NCI-H128 (cell line): Measurements from ENCODE around the gene CDC42SE1.
"Not testable (repeated sequence)": the region's sequence is repeated elsewhere in the genome, so short reads cannot be mapped to it uniquely, and the experiment has no call there.

ENCODE experiments used
- DNase-seq: peaks from one replicate; lab custom pipeline; 2025; ENCODE audit not compliant: unreplicated experiment; lab: John Stamatoyannopoulos, UW

CDC42SE1 gene, protein sequence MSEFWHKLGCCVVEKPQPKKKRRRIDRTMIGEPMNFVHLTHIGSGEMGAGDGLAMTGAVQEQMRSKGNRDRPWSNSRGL

DNA sequence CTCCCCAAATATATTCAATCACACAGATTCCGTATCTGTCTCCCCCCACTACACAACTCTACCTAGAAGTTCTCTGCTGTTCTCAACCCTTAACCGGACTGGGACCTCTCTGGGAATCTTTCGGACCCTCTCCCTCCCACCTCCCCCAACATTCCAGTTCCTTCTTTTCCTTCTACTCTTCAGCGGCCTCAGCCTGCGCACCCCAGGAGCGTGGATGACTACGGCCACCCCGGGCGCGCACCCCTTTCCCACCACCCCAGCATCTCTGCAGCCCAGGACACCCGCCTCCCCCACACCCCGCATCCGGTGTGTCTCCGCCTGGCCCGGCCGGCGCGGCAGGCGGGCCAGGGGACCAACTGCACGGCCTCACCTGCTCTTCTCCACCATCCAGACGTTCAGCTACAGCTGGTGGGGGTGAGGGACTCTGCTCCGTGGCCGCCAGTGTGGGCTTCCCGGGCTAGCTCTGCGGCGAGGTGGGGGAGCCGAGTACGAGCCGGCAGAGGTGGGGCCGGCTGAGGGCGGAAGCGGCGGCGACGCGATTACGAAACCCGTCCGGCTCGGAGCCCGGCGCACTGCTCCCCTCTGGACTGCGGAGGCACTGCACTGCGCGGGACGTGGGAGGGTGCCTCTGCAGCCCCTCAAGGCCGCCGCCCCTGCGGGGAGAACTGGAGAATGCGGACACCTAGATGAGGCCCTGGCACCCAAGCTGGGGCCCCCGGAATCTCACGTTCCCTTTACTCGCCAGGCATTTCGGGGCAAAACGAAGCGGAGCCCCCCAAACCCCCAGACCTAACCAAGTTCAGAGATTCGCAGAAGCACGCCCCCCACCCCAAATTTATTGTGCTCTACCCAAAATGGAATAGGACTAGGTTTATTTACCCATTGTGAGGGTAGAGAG is at the start of gene CDC42SE1:
TSS of gene CDC42SE1 (minus strand) at position 514 of the 898 bp plus-strand sequence. CDS start 3,892 bp downstream, outside the sequence.
- peak; percentile 78 for DNase-seq

DNA sequence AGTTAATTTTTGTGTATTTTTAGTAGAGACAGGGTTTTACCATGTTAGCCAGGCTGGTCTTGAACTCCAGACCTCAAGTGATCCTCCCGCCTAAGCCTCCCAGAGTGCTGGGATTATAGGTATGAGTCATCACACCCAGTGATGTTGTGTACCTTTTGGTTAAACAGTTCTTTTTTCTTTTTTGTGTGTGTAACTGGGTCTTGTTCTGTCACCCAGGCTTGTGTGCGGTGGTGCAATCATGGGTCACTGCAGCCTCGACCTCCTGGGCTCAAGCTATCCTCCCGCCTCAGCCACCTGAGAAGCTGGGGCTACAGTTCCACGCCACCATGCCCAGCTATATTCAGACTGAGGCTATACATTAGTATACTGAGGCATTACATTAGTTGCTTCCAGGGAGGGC is 48.9 kb upstream of the CDC42SE1 start:
- DNase-seq: no peak

DNA sequence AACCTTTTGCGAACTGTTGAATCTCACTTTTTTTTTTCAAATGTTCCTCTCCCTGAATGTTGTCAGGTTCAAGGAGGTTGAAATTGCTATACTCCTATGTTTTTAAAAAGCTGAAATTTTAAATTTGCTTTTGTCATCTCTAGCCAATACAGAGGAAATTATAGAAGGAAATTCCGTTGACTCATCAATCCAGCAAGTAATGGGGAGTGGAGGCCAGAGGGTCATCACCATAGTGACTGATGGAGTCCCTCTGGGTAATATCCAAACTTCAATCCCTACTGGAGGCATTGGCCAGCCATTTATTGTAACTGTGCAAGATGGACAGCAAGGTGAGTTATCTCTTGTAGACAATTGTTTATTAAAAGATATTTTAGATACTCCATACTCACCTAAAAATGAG is 47.5 kb upstream of the CDC42SE1 start:
- no peak for DNase-seq

DNA sequence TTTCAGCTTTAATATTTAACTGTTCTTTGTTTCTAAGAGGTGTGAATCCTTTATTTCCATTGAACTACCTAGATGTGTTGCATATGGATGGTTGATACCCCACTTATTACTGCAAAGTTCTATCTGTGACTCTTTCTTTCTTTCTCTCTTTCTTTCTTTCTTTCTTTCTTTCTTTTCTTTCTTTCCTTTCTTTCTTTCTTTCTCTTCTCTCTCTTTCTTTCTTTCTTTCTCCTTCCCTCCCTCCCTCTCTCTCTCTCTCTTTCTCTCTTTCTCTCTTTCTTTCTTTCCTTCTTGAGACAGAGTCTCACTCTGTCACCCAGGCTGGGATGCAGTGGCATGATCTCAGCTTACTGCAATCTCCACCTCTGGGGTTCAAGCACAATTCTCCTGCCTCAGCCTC is 45.2 kb upstream of the CDC42SE1 start:
- no peak for DNase-seq

DNA sequence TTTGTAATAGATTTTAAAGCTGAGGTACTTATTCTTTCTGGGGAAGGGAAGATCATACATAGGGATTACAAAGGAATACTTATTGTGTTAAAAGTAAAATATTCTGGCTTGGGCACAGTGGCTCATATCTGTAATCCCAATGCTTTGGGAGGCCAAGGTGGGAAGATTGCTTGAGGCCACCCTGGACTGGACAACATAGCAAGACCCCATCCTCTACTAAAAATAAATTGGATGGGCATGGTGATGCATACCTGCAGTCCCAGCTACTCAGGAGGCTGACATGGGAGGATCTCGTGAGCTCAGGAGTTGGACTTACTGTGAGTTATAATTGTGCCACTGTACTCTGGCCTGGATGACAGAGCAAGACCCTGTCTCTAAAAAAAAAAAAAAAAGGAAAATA is 38.7 kb upstream of the CDC42SE1 start:
- no peak for DNase-seq

DNA sequence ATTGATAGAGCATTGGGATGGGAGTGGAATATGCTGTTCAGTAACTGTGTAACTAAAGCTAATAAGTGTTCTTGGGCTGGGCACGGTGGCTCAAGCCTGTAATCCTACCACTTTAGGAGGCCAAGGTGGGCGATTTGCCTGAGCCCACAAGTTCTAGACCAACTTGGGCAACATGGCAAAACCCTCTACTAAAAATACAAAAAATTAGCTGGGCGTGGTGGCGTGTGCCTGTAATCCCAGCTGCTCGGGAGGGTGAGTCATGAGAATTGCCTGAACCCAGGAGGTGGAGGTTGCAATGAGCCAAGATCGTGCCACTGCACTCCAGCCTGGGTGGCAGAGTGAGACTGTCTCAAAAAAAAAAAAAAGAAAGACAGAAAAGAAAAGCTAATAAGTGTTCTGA is 38.0 kb upstream of the CDC42SE1 start:
- DNase-seq: not testable (repeated sequence)

DNA sequence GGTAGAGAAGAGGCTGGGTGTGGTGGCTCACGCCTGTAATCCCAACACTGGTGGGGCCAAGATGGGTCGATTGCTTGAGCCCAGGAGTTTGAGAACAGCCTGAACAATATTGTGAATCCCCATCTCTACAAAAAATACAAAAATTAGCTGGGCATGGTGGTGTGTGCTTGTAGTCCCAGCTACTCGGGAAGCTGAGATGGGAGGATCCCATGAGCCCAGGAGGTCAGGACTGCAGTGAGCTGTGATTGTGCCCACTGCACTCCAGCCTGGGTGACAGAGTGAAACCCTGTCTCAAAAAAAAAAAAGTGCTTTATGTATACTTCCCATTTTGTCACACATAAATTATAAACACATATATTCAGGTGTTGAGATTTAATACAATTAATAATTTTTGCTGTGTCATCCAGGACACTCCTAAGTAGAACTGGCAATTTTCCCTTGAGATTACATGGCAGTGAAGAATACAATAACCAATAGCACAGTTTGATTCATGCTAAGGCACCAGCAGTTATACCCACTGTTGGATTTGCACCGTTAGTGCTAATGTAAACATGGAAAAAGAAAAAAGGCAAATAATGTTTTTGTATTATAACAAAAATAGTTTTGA is 26.6 kb upstream of the CDC42SE1 start:
- DNase-seq: no peak

DNA sequence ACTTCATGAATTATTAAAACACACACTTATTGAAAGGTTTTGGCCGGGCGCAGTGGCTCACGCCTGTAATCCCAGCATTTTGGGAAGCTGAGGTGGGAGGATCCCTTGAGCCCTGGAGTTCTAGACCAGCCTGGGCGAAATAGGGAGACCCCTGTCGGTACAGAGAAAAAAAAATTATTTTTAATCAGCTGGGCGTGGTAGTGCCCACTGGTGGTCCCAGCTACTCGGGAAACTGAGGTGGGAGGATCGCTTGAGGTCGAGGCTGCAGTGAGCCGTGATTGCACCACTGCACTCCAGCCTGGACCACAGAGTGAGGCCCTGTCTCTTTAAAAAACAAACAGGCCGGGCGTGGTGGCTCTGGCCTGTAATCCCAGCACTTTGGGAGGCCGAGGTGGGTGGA is 12.8 kb upstream of the CDC42SE1 start:
- no peak for DNase-seq

DNA sequence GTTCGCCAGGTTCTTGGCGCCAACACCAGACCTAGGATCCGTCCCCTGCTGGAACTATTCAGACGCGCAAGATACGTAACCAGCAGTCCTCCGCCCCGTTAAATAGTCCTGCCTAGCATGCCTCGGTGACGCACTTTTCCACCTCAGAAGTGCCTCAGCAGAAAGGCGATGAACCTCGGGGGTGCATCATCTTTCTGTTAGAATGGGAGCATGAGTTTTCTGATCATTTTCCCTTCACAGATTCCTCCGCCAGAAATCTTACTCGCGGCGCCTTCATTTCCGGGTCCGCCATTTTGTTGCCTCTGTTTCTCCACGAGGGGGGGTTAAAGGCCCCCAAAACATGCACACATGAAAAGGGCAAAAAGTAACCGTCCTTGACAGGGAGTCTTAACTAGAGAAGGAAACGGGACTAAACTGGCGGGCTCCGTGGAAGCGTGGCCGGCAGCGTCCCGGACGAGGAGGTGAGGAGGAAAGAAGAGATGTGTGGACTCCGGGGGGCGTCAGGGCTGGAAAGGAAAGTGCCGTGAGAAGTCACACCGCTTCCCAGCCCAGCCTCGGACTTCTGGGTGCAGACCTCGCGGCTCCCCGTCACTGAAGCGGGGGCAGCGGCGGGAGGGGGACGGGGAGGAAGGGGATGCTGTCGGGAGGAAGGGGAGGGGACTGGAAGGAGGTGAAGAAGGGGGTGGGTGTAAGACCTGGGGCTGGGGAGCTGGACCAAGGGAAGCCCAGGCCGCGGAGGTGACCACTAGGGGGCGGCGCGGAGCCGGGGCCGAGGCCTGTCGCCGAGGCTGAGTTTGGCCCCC is 11.3 kb upstream of the CDC42SE1 start, which contains the start of gene GABPB2:
TSS of gene GABPB2 (plus strand) at position 288 of the 803 bp plus-strand sequence. CDS start 17,429 bp downstream, outside the sequence.
- peak; percentile 88 for DNase-seq

DNA sequence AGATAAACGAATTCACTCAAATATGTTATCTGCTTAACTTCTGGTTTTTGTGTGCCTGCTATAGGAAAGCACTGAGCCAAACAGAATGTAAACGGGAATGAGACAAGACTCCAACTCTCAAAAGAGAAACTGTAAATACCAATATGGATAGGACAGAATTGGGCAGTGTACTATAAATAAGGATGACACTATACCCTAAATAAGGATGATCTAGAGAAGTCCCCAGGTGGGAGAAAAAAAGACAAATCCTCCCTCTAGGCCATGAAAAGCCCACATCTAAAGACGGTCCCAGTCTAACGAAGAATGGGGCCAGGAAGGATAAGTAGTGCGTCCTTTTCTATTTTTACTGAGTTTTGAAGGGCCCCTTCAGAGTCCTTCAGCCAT is 9.7 kb upstream of the CDC42SE1 start:
- DNase-seq: no peak

DNA sequence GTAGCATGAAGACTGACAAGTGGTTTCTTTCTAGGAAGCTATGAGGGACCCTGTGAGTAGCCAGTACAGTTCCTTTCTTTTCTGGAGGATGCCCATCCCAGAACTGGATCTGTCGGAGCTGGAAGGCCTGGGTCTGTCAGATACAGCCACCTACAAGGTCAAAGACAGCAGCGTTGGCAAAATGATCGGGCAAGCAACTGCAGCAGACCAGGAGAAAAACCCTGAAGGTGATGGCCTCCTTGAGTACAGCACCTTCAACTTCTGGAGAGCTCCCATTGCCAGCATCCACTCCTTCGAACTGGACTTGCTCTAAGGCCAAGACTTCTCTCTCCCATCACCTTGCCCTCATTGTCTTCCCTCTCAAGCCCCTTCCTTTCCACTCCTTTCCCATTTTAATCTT is 7.8 kb upstream of the CDC42SE1 start:
- no peak for DNase-seq

DNA sequence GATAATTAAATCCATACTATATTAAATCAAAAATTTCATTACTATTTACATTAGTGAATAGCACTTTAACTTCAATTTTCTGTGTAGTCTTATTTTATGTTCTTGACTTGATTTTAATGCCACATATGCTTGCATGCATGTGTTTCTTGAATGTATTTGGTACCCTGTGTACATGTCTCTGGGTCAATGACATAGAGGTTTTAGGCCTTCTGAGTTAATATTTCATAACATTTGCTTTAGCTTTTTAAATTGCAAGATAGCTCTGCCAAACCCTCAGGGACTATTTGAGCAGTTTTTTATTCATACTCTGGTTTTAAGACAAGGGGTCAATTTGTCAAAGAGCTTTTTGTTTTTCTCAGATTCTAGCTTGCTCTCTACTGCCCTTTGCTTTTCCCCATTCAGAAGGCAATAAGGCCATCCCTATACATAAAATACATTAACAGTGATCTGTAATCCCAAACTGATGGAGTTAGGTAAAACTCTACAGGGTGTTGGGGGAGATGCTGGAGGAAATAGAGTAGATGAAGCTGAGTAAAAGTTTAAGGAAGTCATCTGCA is 5.7 kb upstream of the CDC42SE1 start:
- no peak for DNase-seq

DNA sequence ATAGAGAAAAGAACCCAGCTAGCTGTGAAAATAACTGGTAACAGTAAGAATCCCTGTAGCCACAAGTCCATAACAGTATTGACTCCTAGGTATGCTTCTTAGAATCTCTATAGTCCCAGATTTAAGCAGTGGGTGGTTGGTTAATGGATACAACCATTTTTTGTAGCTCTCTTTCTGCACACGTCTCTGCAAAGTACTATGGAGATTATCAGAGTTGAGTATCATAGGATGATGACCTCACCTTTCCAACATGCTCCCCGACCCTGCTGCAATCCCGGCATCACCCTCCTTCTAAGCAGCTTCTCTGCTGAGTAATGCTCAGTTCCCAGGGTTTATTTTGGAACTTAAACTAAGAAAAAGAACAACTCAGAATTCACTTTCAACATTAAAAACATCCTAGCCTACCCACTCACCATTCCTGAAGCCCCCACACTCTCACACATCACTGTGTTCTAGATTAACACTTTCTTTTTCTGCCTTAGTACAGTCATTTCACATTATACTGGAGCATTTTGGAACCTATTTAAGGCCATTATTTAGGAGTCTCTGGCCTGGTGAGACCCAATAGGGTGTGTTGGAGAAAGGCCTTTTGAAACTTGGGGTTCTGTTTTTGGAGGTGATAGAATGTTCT is 3.4 kb upstream of the CDC42SE1 start:
- DNase-seq: no peak

DNA sequence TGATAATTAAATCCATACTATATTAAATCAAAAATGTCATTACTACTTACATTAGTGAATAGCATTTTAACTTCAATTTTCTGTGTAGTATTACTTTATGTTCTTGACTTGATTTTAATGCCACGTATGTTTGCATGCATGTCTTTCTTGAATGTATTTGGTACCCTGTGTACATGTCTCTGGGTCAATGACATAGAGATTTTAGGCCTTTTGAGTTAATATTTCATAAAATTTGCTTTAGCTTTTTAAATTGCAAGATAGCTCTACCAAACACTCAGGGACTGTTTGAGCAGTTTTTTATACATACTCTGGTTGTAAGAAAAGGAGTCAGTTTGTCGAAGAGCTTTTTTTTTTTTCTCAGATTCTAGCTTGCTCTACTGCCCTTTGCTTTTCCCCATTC is 2.3 kb upstream of the CDC42SE1 start:
- no peak for DNase-seq

DNA sequence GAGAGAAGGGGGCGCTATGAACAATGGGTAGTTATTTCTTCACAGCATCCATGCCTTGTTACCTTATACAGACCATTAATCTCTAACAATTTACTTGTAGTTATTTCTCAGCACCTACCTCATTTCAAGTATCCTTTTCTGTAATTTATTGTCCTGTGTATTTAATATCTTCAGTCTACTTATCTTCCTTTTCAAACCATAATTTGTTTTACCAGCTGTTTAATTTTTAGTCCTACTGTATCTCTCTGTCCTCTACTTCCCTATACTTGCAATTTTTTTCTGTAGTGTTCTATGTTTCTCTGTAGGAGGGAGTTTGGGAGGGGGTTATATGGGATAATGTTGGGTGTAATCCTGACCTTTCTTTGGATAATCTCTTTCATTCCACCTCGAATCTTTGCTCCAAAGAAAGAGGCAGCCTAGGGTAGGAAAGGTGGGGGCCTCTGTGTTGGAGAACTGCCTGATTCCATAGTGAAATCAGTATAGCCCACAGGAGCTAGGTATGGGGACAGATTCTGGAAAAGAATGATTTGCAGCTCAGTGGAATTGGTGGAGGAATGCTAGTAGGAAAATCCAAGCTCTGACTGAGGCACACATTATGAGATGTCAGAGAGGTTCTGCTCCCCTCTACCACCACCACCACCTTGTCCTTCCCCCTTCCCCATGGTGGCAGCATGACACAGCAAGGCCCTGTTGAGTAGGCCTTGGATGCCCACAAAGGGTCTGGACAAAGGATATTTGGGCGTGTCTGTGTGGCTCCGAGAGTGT is 1.4 kb upstream of the CDC42SE1 start:
- no peak for DNase-seq

DNA sequence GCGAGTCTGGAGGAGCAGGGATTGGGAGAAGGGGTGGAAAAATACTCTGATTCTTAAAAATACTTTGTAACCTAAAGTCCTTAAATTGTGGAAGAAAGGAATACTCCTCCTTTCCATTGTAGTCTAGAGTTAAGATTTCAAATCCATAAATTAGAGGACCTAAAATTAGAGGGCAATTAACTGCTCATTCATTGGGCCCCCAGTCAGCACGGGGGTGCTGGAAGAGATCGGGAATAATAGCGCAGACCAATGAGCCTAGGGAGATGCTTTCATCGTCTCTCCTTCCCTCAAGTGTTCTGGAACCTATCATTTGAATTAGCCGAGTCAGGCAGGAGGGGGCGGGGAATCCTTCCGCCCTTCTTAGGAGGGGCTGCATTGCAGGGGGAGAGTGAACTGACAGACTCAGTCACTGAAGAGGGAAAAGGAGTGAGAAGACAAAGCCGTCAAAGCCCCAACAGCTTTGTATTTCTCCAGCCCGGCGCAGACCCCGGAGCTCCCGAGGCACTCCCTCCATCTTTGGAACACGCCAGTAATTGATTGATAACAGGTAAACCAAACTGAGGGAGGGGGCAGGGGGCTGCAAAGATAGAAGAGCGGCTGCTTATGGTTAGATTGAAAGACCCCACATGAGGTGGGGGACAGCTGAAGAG is 710 bp upstream of the CDC42SE1 start, which contains the start of gene MLLT11:
TSS of gene MLLT11 (plus strand) at position 391 of the 650 bp plus-strand sequence. CDS start 6,828 bp downstream, outside the sequence.
- peak; percentile 65 for DNase-seq

DNA sequence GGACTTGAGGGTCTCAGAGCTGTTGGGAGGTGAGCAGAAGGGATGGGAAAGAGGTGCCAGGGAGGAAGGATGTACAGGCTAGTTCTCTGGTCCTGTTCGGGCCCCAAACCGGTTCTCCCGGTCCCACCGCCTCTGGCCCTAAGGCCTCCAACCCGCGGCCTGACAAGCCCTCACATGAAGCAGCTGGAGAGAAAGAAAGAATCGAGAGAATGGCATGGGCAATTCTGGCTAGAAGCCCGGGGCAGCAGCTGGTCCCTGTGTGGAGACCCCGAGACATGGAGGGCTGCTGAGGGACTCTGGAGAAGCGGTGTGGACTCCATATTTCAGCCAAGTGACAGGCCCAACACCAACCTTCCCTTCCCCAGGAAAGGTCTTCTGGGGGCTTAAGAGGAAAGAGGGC is 730 bp downstream of the CDC42SE1 start:
- peak; percentile 40 for DNase-seq

DNA sequence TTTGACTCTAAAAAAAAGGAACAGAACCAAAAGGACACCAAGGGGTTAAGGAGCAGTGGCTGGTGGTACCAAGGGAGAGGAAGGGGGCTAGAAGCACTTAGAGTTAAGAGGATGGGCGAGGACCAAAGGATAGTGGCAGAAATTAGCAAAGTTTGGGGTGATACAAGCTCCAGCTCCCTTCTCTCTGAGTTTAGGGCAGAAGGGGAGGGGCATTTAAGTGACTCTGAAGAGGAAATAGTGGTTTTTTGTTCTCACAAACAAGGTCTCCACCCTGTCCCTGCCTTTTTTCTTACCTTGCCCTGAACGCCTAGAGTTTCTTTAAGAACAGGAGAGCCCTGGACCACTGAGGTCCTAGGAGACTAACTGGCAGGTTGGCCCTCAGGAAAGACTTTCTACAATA is 3.3 kb downstream of the CDC42SE1 start:
- no peak for DNase-seq

DNA sequence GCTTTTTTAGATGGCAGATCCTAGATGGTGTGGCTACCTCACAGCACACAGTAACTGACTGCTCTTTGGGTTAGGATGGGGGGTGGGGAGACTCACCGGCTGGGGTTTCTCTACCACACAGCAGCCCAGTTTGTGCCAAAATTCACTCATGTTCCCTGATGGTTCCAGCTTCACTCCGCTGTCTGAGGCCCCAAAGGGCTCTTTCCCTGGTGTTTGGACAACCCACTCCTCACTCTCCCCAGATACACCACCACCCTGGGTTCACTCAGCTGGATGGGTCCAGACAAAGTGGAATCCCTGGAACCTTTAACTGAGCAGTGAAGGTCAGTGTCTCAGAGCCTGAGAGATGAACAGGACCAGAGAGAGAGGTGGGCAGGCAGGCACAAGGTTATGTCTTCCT is 3.8 kb downstream of the CDC42SE1 start:
- no peak for DNase-seq
